Stimulated activated CD8-positive, alpha-beta memory T cell treated with anti-CD3 and anti-CD28 coated beads, Interleukin-2, amount 100 ng/mL, for 1 hour (primary cell): Measurements from ENCODE around the gene CHST11.

ENCODE experiments used
- DNase-seq, 2 donors: peaks; one replicate each; pipeline ENCODE4 v3.0.0-alpha.2; 2020; ENCODE audit warnings: low read depth in 2 of 2

Gene CHST11

DNA sequence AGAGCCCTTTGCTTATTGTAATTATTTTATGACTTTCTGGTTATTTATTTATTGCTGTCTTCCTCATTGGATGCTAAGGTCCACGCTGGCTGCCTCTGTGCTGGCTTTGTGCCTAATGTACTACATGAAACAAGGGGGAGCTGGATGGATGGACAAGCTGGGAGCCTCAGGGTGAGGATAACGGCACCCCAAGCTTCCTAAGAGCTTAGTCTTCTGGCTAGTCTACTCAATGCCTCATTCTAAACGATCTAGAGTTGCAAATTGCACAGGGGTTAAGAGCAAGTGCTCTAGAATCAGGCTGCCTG is 172.0 kb downstream of the CHST11 start:
- DNase-seq: no peak

DNA sequence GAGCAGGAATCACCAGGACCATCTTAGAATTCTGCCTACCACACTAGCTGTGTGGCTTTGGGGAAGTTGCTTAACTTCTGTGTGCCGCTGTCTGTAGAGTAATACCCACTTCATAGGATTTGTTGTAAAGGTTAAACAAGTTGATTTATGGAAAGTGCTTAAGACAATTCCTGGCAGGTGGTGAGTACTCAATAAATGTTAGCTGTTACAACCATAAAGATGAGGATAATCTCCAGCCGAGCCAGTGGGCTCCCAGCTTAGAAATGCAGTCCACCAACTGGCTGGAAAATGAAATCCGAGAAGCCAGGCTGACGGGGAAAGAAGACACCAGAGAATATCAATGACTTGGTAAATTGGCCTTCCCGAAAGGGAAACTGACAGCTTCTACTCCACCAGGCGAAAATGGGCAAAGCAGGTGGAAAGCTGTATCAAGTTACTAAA is 173.5 kb downstream of the CHST11 start:
- no peak for DNase-seq

DNA sequence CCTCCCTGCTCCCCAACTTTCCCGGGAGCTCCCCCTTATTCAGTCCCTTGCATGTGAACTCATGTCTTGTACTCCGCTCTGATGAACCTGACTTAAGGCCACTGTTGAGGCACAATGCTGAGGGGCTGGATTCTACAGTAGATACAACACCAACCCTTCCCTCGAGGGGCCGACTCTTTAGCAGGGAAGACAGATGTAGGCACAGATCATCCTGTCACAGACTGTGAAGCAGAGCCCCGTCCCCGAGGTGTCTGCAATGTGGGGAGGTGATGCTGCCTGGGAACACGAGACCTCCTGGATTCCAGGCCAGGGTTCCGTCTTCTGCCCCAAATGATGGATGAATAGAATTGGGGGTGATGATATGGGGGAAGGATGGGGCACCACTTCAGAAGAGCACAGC is 175.1 kb downstream of the CHST11 start:
- no peak for DNase-seq

DNA sequence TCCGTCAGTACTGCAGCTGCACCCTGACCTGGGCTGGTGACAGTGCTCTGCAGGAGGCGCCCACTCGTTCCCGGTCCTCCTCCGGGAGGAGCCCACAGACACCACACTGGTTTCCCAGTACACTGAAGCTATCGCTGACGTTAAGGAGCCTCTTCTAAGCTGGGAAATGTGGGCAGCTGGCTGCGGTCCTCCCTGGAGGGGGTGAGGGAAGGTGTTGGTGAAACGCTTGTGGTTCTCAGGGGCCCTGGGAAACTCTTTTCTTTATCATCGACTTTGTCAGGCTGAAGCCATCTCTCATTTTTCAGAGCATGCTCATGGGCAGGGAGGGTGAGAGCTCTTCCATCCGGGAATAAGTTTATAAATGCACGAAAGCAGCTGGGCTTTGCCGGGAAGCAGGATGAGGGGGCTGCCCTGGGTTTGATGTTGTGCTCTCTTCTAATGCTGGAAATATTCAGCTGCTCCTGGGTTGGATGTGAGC is 176.0 kb downstream of the CHST11 start:
- no peak for DNase-seq

DNA sequence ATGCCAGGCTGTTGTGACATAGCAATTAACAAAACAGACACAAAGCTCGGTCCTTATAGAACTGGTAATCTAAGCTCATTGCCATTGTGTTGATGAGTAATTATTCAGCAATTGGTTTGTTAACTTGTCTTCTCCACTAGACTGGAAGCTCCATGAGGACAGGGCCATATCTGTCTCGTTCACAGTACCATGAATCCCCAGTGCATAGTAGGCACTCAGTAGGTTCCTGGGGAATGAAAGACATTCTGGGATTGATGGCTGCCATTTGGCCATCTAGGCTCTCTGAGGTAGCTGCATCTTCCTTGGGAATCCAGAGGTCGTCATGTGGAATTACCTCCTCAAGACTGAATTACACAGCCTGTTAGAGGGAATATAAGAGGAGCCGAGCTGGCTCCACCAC is 177.3 kb downstream of the CHST11 start:
- DNase-seq: no peak

DNA sequence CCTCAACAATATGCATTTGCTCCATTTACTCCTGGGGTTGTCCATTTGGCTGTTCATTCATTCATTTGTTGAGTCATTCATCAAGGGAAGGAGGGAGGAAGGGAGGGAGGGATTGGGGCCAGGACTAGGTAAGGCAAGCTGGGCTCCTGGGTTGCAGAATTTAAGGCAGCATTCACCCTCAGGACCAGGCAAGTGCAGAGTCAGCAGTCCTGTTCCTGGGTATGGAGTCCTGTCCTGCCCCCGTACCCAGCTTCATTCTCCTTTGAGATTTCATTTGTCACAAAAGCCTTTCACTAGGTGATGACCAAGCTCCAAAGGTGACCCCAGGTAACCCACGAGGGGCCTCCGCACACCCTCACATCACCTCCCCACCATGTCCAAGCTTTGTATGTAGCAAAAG is 178.1 kb downstream of the CHST11 start:
- no peak for DNase-seq

DNA sequence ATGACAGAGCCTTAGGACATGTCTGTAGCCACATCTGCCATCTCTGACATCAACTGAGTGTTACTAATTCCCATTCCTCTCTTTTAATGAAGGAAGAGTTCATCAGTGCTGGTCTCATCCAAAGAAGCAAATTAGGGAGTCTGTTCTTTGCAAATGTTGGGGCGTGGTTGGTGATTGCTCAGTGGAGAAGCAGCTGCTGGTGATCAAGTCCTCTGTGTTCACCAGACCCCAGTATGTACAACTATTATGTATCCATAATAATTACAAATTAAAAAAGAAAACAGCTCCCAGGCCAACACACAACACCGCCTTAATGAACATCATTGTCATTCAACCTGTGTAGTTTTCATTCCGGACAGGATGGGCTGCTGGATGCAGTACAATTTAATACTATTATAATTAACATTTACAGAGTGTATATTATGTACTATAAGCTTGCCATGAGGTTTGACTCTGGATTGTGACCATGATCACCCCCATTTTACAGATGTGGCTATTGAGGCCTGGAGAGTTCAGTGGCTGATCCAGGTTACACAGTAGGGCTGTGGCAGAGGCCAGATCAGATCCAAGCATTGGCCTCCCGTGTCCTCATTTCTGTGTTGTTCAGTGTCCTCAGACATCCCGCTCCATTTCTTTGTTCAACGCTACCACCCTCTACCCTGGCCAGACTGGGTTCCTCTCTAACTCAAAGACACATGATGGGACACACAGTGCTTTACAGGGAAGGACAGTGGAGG is 179.0 kb downstream of the CHST11 start:
- DNase-seq: no peak

DNA sequence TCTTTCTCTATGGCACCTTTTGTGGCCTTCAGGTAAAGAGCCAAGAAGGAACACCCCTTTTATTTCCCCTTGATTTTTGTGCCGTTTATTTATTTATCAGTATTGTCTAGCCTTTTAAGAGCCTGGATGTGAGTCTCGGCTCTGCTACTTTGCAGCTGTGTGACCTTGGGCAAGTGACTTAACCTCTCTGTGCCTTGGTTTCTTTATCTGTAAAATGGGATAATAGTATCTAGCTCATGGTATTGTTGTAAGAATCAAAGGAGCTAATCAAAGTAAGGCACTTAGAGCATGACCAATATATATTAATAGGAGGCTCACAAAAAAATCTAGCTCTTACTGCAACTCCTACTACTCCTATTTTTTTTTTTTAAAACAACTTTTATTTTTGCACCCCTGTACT is 179.7 kb downstream of the CHST11 start:
- no peak for DNase-seq

DNA sequence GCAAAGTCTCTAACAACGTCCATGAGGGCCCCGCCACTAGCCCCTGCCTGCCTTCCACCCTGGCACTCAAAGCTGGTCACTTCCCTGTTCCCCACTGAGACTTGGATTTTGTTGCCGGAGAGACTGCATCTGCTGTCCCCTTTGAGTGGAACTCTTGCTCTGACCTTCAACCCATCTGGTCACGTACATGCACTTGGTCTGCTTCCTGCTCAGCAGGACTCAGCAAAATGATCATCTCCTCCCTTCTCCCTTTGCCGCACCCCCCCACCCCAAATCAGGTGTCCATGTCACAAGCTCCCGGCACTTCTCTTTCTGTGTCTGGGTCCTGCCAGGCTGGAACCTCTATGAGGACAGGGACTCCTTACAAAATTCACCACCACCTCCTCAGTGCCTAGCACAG is 180.9 kb downstream of the CHST11 start:
- DNase-seq: no peak

DNA sequence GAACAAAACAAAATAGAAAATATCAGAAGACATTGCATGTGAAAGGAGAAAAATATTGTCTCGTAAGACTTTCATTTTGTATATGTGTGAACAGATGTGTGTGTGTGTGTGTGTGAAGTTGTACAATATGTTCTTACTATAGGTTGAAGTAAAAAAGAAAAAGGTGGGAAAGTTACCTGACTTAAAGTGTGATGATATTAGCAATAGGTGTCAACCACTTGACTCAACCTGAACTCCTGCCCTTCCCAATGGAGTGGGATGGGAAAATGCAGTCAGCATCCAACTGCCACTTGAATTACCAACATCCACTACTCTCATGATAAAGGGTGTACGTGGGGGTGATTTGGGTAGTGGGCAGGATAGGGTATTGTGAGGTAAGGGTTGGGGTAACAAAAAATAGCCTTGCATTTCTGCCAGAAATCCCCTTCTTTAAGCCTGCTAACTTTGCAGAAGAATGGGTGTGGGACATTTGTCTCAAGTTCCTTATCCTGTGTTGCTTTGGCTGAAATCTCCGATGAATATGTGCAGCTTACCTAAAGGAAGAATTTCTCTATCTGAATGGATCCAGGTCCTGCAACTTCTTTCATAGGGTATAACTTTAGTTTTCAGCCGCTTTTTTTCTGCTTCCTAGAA is 181.6 kb downstream of the CHST11 start:
- DNase-seq: no peak

DNA sequence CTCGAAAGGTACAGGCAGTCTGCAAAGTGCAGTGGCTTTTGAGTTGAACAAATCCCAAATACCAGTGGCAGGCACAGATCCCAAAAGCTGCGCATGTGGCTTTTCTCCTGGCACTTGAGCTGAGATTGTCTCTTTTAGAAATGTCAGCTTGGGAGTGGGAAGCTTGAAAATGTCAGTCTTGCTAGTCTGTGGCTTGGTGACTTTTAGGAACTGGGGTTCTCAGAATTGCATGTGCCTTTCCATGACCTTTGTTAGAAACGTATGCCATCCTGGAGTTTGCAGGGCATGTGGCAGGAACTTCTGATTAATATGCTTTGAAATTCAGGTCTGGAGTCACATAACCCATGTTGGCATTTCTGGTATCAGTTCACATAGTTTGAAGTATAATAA is 182.1 kb downstream of the CHST11 start:
- no peak for DNase-seq

DNA sequence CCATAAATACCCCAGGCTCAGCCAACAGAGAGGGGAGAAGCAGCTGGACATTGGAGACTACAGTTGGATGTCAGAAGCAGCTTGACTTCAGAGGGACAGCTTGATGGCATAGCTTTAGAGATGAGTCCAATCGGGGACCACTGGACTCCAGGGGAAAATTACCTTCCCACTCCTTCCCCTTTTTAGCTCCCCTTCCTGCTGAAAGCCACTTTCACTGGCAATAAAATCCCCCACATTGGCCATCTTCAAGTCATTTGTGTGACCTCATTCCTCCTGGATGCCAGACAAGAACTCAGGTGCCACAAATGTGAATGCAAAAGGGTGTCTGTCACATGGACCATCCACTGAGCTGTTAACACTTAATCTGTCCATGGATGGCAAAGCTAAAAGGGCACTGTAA is 184.2 kb downstream of the CHST11 start:
- DNase-seq: no peak

DNA sequence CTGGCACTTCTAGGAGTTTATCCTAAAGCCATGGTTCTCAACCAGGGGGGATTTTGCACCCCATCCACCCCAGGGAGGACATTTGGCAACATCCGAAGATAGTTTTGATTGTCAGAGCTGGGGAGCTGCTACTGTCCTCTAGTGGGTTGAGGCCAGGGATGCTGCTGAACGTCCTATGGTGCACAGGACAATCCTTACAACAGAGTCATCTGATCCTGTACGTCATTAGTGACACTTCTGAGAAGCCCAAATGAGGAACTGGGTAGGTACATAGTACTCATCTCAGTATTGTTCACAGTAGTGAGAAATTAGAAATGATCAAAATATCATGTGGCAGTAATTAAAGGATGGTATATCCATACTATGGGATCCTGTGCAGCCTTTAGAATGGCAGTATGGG is 185.1 kb downstream of the CHST11 start:
- DNase-seq: no peak

DNA sequence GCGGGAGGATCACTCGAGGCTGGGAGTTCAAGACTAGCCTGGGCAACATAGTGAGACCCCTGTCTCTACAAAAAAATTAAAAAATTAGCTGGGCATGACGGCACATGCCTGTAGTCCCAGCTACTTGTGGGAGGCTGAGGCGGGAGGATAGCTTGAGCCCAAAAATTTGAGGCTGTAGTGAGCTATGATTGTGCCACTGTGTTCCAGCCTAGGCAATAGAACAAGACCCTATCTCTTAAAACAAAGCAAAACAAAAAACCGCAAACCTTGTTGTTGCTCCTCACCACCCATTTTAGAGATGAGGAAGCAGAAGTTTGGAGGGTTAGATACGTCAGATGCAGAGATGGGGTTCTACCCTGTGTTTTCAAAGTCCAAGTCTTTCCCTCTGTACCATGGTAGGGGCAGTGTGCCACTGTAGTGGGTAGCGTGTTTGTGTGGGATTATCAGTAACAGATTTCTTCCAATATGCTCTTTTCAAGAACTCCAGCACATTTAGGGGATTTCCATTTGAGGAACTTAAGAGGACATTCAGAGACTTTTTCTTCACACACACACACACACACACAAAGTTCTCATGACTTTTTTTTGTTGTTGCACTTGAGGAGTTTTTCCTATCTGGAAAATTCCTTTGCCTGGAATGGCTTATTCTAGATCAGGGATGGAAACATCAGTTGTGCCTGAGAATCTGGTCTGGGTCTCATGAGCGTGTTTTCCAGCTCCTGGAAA is 186.5 kb downstream of the CHST11 start:
- no peak for DNase-seq

DNA sequence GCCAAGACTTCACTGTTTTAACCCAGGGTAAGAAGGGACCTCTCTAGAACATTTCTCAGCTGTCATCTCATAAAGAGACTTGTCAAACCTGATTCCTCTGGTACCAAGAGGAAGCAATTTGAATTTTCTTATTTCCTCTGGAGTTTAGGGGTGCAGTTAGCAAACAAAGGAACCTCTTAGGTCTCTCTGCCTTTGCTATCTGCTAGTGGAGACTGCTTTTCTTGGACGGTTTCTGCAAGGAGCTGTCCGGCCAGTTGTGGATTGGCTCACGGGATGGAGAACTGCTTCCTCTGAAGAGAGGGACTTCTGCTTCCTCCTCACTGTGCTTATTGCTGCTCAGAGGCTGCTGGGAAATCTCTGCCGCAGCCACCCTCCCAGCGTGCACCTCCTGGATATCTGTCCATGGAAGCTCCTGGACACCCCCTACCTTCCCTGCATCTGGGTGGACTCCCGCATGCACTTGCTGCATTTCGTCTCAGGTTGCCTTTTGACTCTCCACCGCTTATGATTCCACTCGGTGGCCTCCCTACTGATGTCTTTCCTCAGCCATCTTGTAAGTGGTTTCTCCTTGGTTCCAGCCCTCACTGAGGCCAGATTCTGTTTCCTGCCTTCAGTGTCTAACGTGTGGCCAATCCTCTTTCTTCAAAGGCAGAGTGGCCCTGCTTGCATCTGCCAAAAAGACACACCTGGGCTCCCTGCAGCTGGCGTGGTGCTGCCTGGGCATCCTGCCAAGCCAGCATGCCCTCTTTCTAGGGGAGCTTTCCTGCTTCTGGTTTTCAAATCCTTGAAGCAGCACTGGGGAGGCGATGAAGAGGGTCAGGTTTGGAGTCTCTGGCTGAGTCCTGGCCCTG is 187.3 kb downstream of the CHST11 start:
- no peak for DNase-seq

DNA sequence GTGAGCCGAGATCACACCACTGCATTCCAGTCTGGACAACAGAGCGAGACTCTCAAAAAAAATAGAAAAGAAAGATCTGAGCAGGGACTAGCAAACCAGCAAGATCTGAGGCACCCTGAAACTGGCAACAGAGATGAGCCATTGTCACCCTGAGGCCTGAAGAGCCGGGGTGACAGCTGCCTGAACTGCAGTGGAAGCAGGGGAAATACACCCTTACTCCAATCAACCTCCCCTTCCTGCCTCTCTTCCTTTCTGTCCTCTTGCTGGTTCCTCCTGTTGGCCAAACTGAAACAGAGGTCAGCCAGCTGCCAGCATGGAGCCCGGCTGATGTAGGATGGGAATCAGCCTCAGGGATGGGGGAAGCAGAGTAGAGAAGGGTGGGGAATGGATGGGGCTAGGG is 192.0 kb downstream of the CHST11 start:
- no peak for DNase-seq

DNA sequence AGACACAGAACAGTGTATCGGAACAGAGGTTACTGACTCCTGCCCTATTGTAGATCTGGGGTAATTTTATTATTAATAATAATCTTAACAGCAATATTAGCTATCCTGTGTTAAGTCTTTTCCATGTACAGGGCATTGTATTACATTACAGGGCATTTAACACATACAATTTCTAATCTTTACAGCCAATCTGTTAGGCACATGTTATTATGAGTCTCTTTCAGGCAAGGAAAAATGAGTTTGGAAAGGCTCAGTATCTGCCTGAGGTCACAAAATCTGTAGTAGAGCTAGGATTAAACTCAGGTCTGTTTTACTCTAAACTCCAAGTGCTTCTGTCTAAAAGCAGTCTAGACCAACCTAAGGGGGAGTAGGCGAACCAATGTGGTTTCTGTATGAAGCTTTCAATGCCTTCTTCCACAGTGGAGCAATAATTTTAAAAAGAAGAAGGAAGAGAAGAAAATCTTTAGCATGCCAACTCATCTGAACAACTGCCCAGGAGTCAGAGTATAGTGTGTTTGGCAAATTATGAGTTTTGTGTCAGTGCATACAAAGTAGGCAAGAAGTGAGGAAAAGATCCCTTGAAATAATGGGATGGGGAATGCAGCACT is 192.6 kb downstream of the CHST11 start:
- DNase-seq: no peak

DNA sequence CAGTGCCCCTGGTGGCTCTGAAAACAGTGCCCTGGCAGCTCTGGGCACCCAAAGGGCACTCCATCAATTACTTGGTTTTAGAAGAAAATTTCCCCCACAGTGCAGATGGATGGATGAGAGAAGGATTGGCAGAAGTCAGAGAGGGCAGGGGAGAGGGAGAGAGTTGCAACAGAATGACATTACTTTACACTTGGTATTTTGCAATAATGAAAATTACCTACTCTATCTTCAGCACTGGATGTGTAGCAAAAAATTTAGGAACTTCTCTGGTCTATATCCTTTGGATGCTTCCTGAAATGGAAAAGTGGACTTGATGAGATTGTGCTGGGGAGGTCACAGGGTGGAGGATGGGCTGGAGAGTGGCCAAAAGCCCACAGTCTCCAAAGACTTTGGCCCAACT is 193.2 kb downstream of the CHST11 start:
- DNase-seq: no peak

DNA sequence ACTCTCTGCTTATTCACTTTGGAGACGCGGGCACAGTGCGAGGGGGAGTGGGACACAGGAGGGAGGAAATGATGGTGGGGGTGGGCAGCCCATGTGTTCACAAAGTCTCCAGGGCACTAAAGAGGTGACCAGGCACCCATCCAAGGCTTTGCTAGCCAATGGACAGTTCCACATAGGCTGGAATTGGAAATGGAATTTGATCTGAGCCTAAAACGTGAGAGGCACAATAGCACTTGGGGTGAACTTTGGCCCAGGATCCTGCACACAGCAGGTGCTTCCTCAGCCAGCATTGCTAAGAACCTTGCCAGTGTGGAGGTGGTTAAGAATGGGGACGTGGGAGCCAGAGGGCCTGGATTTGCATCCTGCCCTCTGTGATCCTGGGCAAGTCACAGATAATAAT is 193.8 kb downstream of the CHST11 start:
- DNase-seq: no peak

DNA sequence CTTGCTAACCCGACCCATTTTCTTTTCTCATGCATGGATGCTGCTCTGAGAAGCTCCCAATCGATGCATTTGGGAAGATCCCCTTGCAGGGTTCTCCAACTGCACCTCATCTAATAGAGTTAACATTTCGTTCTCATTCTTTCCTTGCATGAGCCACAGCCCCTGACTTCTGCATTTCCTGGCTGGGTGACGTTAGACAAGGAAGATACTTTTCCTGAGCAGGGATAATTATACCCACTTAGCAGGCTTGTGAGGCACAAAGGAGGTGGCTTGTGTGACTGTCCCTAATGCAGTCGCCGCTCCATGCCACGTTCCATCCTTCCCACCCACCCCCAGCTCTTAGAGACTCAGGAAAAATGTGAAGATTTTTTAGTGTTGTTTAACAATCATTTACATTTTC is 195.1 kb downstream of the CHST11 start:
- DNase-seq: no peak

DNA sequence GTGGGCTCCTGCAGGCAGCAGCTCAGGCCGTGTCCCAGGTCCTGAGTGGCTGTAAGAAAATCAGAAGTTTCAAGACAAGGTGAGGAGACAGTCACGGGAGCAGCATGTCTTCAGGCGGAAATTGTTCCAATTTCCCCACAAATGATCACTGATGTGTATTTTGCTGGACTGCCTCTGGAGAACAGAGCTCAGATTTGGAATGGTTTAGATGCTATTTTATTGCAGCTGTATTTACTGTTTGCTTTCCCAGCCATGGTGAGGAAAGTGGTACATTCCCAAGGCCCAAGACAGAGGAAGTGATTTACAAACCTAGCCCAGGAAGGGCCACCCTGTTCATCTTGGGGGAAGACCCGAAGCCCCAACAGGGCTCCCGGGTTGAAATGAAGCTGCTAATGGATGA is 195.6 kb downstream of the CHST11 start:
- DNase-seq: no peak

DNA sequence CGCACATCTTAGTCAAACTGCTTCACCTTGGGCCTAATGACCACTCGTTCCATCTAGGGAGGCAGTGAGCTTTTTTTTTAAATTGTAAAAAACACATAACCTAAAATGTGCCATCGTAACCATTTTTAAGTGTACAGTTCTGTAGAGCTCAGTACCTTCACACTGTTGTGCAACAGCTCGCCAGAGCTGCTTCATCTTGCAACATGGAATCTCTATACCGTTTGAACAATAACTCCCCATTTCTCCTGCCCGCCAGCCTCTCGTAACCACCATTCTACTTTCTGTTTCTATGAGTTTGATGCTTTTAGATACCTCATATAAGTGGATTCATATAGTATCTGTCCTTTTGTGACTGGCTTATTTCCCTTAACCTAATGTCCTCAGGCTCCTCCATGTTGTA is 196.2 kb downstream of the CHST11 start:
- no peak for DNase-seq
